ENCODE measurements around the gene RPS19BP1.

GRCh38 chr22:39500101-39500500 is 32.4 kb downstream of the RPS19BP1 start:
- TF ChIP-seq CTCF (IDR thresholded peaks at IDR 0.05) (no peak), POLR2A (IDR thresholded peaks at IDR 0.05) (no peak), POLR2AphosphoS5 (IDR thresholded peaks at IDR 0.05) (no peak)

All from gastroesophageal sphincter (tissue), 3 donors.